Fibroblast of lung (primary cell): ENCODE data around the gene PSME3IP1.

Experiments used
- CTCF ChIP-seq, 2 donors: IDR thresholded peaks in 1 of 2; conservative IDR thresholded peaks in 1 of 2; 1 replicate in 1 of 2; 2 replicates in 1 of 2; pipeline ENCODE4 v1.5.1; 2011 to 2012; ENCODE audit warnings: low read length in 2 of 2, control low read depth in 1 of 2, inconsistent platforms in 1 of 2, low read depth in 1 of 2, mild to moderate bottlenecking in 1 of 2
- EZH2 ChIP-seq: IDR thresholded peaks from 2 replicates; pipeline ENCODE4 v1.5.1; 2012; ENCODE audit warnings: low read length, control low read depth, mild to moderate bottlenecking; ENCODE audit errors: missing control alignments

- no peak for TF ChIP-seq CTCF (conservative IDR thresholded peaks at IDR 0.05 in 1 of 2, IDR thresholded peaks at IDR 0.05 in 1 of 2; ENCODE audit: low read depth in 1 of 2, low read length in 2 of 2)
- no peak for TF ChIP-seq EZH2
Observed at GRCh38 chr16:57192146-57192545, 6.3 kb upstream of the PSME3IP1 start.
